Inferior parietal cortex (tissue), 1 donor: ENCODE results near the gene RPS6KA2.

Experiments
- DNase-seq: peaks from one replicate; pipeline ENCODE4 v3.0.0-alpha.2; 2016; ENCODE audit errors: extremely low spot score

RPS6KA2 gene

DNA sequence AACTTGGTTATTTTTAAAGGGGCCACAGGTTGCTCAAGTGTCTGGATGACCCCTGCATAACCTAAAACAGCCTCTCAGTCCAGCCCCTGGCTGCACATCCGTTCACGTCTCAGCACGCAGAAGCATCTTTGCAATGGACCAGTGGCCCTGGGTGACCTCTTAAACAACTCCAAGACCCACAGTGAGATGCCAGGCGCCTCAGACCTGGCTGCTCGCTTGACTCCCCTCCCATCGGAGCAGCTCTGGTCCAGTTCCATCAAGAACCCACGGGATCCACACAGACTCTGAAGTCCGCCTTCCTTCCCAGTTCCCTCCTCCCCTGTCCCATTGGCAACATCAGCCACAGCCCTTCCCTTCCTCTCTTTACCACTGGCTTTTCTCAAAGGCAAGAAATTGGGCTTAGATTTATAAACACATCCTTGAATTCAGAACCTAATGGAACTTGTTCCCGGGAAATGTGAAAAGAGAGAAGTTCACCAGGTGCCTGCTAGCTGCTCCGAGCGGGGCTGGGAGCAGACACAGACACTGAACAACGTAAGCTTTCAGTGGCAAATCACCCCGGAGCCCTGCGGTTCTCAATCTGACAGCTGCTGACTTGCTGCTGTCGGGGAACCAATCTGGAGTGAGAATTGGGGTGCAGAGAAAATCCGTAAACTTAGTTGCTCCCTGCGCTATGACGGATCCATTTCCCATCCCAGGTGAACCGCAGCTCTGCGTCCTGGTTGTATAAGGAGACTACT, 204.7 kb downstream of the RPS6KA2 start:
- DNase-seq = no peak

DNA sequence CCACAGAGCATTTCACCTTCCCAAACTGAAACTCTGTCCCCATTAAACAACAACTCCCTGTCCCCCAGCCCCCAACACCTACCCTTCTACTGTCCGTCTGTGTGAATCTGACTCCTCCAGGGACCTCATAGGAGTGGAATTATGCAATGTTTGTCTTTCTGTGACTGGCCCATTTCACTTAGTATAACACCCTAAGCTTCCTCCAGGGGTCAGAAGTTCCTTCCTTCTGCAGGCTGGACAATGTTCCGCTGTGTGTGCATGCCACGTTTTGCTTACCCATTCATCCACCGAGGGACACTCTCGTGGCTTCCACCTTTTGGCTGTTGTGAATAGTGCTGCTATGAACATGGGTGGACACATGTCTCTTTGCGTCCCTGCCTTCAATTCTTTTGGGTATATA, 206.7 kb downstream of the RPS6KA2 start:
- DNase-seq = no peak

DNA sequence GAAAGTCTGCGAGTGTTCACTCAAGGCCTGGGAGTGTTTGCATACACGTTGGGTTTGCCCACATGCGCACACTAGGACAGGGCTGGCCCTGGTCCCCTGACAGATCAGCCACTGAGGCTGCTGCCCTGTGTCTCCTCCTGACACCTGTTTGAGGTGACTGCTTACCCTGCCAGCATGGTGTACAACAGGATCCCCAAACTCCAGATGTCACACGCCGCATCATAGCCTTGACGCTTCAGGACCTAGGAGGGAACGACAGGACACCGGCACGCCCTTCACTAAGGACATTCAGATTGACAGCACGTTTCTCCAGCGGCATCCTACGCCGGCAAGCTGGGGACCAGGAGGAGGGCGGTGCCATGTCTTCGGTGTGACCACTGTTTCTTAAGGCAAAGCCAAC, 207.3 kb downstream of the RPS6KA2 start:
- DNase-seq = no peak

DNA sequence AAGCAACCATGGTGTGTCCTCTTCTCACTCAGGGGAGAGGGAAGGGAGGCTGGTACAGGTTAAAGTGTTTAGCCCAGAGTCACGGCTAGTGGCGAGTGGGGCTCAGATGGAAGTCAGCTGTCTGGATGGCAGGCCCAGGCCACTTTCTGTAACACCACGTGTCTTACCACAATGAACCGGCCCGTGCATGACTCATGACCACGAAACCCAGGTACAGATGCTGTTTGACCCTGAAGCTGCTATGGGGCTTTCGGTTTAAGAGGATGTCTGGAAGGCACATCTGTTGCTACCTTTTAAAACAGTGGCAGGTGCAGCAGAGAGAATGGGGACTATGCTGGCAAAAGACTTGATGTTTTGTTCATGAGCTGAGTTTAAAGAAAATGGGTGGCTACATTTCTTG, 207.8 kb downstream of the RPS6KA2 start:
- DNase-seq = no peak

DNA sequence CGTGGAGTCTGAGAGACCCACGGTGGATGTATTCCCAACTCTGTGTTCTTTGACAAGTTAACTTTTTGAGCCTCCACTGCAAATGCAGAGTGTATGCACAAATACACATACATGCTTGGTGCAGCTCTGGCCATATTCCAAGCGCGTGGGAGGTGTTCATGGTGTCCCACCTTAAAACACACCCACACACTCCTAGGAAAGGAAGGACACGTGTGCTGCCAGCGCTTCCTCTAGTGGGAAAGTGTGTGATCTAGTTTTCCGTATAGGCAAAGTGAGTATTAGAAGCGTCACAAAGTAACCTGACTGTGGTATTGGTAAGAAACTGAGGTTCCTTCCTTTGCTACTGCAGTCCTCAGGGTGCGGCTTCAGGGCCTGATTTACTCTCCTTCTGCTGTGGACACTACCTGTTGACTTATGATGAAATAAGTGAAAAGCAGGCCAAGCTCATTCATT, 208.3 kb downstream of the RPS6KA2 start:
- no peak for DNase-seq

DNA sequence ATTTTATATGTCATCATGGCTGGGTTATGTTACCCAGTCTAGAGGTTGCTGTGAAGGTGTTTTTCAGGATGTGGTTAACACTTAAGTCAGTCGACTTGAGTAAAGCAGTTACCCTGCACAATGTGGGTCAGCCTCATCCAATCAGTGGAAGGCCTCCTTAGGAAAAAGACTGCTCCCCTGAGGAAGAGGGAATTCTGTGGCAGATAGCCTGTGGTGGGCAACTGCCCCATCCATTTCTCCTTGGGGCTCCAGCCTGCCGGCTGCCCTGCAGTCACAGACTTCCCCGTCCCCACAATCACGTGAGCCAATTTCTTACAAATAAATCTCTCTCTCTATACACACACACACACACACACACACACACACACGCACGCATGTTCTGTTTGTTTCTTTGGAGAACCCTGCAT, 209.8 kb downstream of the RPS6KA2 start:
- no peak for DNase-seq

DNA sequence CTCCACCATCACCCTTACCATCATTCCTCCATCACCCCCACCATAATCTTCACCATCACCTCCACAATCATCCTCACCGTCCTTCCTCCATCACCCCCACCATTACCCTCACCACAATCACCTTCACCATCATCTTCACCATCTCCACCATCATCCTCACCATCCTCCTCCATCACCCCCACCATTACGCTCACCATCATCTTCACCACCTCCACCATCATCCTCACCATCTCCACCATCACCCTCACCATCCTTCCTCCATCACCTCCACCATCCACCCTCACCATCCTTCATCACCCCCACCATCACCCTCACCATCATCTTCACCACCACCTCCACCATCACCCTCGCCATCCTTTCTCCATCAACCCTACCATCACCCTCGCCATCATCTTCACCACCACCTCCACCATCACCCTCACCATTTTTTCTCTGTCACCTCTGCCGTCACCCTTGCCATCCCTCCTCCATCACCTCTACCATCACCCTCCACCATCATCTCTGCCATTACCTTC, 211.2 kb downstream of the RPS6KA2 start:
- DNase-seq = no peak

DNA sequence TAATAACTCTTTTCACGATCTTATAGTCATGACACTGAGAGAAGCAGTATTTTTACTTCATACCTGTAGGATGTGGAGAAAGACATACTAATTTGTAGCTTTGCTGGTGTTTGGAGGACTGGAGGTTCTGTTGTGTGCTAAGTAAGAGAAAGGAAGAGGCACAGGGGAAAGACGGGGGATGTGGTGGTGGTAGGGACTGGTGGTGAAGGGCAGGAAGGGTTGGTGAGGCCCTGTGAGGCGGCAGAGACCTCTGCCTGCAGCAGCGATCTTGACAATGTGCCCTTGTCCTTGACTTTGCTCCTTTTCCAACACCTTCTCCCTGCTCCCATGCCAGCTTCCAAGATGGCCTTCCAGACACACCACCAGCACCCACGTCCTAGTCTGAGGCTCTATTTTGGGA, 211.7 kb downstream of the RPS6KA2 start:
- DNase-seq = no peak

DNA sequence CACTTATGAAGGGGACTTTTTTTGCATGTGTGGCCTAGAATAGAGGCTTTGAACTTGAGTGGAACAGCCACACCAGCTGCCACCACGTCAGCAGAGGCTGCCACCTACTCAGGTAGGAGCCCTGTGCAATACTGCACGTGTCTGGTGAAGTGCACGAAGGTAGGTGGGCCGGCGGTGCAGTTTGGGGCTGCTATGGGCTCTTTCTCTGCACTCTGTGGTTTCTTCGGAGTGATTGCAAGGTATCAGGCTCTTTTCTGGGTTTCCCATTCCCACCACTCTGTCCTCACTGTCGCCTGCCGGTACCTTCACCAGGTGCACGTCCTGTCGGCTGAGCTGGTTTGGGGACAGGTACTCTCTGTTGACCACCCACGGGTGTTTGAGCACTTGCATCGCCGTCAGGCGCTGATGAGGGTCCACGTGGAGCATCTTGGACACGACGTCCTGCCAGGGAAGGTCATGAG, 213.5 kb downstream of the RPS6KA2 start:
- DNase-seq = no peak

DNA sequence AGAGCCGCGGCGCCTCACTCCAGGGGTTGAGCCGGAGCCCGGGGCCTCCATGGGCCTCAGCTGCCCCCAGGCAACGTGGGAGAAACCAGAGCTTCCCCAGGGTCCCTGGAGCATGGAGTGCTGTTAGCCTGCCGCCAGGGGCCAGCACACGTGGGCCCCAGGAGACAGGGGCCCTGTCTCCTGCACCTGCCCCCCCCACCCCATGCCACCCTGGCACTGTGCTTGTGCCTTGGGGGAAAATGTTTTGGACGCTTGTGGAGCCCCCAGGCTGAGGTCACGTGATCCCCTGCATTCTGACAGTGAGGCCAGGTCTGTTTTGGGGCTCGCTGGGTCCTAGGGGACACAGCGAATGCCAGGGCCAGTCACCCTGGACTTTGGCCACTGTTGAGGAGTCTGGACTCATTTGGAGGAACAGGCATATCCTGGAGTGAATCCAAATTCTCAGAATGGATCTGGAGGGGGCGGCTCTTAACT, 214.1 kb downstream of the RPS6KA2 start:
- DNase-seq = no peak

DNA sequence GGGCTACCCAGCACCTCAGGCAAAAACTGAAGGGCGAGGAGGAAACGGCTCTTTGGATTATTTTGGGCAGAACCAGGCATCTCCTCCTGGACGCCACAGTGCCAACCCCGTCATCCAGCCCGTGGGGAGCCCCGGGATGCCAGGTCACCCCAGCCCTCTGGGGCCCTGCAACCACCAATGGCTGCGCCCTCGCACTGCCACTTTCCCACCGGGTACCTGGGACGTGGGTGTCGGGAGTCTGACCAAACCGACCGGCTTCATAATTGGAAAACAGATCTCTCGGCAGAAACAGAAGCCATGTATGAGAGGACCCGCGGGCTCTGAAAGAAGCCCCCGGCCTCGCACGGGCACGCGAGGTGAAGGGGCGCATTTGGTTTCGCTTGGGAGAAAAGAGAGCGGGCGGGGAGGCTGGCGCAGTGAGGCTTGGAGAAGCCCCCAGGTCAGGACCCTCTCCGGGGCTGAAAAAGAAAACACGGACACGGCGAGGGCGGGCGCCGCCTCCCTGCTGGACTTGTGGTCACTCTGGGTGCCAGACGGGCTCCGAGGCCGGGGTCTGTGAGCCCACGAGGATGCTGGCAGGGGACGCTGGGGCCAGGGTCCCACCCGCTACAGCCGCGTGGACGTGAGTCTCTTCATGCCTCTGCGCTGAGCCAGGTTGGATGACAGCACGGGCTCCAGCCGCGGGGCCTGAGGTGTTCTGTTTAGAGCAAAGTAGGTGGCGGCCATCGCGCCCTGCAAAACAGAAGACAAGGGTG, 214.7 kb downstream of the RPS6KA2 start:
- no peak for DNase-seq

DNA sequence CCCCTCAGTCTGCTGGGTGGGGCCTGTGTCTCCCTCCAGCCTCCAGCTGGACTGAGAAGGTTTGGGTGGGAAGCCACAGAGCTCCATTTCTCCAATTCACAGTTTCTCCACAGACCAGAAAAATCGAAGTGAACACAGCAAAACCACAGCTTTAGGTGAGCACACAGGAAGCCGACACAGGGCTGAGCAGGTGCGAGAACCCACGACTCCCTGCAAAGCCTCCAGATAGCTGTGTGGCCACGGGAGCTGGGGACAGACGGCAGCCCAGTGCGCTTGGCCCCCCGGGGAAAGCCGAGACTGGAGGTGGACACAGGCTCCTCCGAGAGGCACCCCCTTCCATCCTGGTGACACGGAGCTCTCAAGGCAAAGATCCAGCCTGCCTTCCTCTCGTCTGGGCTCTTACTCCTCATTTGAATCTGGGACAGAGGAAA, 215.3 kb downstream of the RPS6KA2 start:
- no peak for DNase-seq

DNA sequence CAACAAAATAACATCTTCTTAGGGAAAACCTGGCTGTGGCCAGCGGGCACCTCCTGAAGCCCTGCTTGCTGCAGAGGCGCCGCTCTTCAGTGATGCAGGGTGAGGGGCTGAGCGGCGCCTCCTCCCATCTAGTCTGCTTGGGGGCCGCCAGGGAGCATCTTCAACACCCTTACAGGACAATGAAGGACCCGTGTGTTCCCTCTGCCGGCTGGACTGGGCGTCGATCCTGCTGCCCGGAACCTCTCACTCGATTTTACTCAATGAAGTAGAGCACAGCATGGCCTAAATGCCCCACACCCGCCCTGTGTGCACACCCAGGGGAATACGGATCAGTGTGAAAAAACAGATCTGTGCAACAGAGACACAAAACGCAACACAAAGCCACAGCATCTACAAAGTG, 215.8 kb downstream of the RPS6KA2 start:
- no peak for DNase-seq

DNA sequence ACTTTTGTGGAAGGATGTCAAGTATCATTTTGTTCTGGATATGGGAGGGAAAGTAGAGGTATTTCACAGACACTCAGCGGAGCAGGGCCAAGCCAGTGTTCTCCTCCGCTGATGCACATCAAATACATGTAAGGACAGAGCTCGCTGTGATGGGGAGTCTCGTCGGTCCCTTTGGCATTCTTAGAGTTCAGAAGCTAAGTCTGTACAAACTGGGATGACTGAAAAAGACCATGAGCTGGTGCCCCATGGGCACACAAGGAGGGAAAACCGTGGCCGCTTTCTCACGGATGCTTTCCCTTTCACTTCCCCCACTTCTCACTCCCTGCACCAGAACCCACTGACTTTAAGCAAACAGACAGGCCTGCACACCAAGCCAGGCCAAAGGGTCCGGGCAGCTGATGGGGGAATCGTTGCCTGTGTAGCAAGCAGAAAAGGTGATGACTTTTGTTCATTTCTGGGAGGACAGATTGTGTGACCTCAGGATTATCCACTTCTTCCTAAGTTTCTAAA, 216.6 kb downstream of the RPS6KA2 start:
- DNase-seq = no peak

DNA sequence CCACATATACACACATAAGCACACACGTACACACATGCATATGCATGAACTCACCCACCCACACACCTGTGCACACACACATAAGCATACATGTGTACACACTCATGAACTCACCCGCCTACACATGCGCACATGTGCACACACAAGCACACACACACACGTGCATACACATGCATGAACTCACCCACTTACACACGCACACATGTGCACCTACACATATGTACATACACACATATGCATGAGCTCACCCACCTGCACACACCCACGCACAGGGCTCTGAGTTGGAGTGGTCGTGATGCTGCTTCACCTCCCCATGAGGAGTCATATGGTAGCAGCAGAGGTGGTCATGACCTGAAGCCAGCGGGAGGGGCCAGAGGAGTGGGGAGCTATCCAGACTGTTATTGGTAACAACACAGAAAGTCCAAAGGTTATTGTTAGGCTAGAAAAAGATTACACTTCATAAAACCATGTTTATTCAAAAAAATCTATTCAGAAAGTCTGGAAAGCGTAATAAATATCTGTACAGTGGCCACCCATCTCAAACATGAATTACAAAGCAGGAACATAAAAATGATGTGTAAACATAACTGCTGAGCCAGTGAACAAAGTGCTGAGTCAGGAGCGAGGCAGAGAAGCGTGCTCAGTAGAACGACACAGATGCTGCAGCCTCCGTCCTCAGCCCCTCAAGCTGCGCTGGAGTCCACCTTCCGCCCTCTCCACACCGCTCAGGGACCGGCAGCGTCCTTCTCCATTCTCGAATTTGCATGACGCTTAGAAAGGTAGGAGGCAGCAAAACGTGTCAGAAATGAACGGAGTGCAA, 217.9 kb downstream of the RPS6KA2 start:
- no peak for DNase-seq

DNA sequence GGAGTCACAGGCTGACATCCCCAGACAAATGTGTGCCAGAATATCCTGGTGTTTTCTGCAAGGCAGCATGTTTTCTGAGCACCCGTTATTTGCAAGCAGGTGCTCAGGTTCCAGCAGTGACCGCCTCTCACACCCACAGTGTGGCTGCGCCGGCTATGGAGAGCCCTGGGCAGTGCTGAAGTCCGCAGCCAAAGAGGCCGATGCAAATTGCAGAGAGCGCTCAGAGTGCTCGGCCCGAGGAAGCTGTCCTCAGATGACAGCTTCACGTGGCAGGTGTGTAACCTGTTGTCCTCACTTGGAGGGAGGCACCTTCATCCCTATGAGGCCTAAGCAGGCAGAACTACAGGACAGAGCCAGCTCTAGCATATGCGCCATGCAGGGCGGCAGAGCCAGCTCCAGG, 220.9 kb downstream of the RPS6KA2 start:
- no peak for DNase-seq

DNA sequence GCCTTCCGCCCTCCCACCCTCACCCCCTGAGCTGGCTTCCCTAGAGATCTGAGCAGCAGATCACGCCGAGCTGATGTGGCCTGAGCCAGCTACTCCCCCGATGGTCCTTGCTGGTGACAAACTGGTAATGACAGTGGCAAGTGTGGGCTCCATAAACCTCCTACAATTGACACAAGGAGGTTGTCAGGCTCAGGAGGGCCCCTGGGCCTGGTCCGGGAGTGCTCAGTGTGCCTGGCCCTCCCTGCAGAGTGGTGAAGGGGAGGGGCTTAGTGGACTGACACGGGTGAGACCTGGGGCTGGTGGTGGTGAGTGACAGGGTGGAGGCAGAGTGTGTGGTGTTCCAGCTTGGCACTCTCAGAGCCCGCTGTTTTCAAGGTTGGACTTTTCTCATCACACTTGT, 221.7 kb downstream of the RPS6KA2 start:
- no peak for DNase-seq

DNA sequence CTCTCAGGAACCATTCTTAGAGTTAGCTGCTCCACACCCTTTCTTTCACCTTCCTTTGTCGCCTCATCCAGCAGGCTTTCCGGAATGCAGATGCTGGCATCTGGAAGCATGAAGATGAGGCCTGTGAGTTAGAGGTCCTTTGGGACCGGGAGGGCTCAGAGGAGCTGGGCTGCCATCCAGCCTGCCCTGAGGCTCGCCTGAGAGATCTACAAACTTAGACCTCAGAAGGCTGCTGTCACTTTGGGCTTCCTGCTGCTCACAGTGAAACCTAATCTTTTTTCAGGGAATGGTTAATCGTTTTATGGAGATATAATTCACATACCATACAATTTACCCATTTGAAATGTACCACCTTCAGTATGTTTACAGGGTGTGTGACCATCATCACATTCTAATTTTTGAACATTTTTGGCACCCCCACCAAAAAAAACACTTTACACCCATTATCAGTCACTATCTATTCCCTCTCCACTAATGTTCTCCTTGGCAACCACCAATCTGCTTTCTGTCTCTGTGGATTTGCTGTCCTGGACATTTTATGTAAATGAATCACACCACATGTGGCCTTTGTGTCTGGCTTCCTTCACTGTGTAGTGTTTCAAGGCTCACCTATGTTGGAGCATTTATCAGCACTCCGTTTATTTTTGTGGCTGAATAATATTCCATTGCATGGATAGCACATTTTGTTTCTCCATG, 224.3 kb downstream of the RPS6KA2 start:
- DNase-seq = no peak

DNA sequence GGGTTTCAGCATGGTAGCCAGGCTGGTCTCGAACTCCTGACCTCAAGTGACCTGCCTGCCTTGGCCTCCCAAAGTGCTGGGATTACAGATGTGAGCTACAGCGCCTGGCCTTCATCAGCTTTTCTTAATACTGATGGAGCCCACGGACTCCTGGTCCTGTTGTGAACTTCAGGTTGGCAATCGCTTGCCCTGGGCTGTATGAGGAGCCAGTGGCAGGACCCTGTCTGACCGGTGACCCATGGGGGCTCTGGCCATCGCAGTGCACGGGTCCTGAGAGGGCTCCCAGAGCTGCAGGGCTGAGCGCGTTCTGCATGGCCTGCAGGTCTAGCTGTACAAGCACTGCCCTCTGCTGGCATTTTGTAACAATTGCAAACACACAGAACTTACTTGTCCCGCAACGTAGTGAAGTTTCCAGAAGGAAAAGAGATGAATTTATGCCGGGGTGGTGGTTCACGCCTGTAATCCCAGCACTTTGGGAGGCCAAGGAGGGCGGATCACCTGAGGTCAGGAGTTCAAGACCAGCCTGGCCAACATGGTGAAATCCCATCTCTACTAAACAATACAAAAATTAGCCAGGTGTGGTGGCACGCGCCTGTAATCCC, 226.3 kb downstream of the RPS6KA2 start:
- DNase-seq = peak; percentile 88

DNA sequence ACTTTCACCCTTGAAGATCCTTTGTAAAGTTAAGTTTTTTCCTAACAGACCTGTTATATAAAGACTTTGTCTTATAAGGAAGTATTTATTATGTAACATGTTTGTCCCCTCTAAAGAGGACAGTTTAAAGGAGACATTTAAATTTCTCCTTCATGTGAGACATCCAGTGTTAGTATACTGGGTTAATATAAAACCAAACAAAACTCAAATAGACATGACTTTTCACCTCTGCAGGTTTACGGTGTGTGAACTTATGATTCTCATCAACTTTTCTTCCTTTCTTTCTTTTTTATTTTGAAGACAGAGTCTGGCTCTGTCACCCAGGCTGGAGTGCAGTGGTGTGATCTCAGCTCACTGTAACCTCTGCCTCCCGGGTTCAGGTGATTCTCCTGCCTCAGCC, 226.9 kb downstream of the RPS6KA2 start:
- no peak for DNase-seq

DNA sequence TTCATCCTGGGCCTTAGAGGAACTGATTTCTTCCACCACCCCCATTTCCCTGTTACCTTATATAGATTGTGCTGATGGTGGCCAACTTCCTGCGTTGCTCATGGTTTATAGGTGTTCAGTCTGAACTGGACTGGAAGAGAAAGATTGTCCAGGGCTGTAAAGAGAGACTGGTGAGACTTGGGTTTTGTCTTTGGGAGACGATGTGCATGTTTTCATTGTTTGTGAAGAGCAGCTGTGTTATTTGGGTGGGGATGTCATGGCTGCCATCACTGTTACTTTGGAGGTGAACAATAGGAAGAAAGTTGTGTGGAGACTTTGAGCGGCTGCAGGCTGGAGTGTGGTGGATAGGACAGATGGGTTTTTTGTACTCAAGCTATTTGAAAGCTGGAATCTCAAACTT, 228.7 kb downstream of the RPS6KA2 start:
- DNase-seq = no peak
